Measurements from ENCODE around the gene CKLF.
"Not testable (repeated sequence)": the region's sequence is repeated elsewhere in the genome, so short reads cannot be mapped to it uniquely, and the experiment has no call there.

The CKLF gene

DNA sequence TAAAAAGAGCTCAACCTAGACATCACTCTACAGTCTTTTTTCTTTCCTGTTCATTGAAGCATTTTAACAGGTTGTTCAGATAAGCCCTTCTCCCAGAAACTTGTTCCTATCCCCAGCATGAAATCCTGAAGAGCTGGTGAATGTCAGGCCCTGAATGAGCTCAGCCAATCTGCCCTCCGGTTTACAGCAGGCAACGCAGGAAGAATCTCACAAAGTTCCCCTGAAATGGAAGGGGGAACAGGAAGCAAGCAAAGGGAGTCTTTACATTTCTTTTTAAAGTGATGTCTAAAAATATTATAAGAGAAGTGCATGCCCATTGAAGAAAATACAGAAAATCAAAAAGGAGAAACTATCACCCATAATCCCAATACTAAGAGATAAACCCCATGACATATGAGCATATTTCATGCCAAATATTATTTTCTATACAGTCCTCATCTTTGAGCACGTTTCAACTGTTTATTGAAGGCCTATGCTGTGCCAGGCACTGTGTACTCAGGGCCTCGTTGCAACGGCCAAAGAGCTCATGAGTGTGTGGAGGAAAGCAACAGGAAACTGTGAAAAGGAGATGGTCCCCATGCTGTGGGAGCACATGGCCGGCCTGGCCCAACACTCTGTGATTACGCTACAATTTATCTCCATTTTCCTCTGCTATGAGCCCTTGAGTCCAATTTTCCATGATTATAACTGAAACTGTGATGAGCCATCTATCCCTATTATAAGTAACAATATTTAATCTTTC, 8.2 kb upstream of the CKLF start:
- DNase-seq, result peak; percentile 48

- peak; percentile 68 for DNase-seq
Observed at GRCh38 chr16:66547101-66547989, 5.0 kb upstream of the CKLF start.

GRCh38 chr16:66548068-66548467, 4.3 kb upstream of the CKLF start:
- DNase-seq, result no peak

DNA sequence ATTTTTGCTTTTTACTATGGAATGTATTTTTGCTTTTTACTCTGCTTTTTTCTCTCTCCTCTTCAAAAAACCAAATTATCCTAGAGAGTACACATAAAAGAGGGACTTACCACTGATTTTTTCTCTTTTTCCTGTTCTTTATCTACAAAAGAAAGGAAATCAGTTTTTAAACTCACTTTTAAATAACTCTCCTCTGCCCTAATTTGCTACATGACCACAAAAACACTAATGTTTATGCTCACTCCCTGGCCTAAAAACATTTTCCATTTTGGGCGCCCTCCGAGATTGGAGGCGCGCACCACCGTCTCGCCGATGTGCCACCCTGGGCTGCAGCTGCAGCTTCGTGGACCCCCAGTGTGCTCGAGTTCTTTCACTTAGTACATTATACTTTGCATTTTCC, 3.5 kb upstream of the CKLF start:
- DNase-seq, result no peak

DNA sequence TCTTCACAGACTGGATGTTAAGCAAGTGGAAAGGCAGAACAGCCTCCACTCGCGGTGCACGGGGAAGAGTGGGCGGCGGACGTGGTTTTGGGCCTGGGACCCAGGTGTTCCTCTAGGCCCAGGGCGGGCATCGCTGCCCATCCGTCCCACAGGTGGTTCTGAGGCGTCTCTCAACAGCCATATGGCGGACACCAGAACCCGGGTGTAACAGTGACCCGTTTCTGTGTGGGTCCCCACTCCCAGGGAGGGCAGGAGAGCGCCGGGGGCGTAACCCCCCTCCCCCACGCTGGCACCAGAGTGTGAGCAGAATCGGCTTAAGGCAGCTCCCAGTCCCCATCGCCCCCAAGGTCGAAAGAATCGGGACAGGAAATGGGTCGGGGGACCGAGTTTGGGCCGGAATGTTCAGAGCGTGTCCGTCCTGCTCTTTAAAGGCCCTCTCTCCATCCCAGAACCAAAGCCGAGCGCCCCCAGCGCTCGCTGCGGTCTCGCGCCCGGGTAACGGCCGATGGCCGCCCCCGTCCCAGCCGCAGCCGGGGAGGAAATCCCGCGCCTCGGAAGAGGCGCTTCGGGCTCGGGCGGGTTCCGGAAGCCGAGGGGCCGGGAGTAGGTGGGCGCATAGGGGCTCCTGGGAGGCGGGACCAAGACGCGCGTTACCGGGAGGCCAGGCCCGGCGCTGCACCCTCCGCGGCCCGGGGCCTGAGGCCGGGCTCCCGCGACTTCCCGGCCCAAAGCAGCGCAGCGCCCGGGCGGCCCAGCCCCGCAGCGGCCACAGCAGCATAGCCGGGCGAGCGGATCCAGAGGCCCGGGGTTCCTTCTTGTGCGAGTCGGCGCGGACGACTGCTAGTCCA, 2.9 kb upstream of the CKLF start, which contains the start of gene TK2:
TK2 (minus strand) TSS at position 839 of the 848 bp plus-strand sequence; CDS start at position 778, 61 bp downstream.
- DNase-seq, result peak; percentile 73

- DNase-seq, result peak; percentile 21
Observed at GRCh38 chr16:66551348-66551759, 1.0 kb upstream of the CKLF start.

DNA sequence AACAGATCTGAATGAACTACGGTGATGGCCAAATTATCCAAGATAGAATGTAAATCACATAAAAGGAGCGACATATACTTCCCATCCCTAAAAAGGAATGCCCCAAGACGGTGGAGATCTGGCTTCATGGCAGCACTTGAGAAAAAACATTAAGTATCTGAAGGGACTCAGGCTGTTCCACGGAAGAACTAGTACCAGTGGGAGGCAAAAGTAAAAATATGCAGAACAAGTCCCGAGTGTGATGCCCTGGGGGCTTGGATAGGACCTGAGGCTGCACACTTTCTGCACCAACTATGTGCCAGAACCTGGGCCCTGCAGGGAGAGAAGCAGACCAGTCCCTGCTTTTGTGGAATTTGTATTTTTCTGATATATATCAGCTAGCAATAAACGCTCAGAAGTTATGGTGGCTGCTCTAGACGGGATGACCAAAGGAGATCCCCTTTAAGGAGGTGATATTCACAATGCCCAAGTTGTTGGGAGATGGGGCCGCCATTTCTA, 539 bp upstream of the CKLF start:
- no peak for DNase-seq

DNA sequence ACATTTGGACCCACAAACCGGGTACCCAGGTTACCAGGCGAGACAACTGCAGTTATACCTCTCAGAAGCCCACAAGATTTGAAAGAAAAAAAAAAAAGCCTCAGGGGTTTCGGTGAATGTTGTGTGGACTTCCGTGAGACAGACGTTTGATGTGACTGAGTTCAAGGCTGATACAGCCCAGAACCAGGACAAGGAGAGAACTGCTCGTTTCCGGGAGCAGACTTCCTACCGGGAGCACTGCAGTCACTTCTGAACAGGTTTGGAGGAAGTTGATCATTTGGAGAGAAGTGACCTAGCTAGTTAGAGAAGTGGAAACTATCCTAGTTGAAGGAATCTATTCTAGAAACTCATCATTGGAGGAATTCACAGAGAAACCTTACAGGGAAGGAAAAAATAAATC, 847 bp downstream of the CKLF start:
- DNase-seq, result no peak

DNA sequence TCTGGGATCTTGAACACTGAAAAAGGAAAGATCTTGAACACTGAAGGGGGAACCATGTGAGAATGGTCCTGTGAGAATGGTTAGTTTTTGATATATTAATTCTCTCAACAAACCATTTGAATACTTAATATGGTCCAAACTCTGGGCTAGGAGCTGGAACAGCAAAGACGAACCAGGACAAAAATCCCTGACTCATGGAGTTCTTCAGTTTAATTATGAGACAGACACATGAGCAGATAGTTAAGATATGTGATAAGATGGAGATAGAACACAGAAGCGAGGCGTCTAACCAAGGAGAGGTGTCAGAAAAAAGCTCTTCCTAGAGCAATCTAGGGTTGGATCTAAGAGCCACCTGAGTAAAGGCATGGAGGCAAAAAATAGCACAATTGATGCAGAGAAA, 1.6 kb downstream of the CKLF start:
- no peak for DNase-seq

- no peak for DNase-seq
Observed at GRCh38 chr16:66554495-66554894, 2.1 kb downstream of the CKLF start.

- no peak for DNase-seq
Observed at GRCh38 chr16:66560107-66560506, 7.7 kb downstream of the CKLF start.

- DNase-seq, result no peak
Observed at GRCh38 chr16:66561381-66562080, 9.2 kb downstream of the CKLF start.

- no peak for DNase-seq
Observed at GRCh38 chr16:66562409-66562808, 10.0 kb downstream of the CKLF start.

GRCh38 chr16:66562986-66563385, 10.6 kb downstream of the CKLF start:
- DNase-seq, result no peak

DNA sequence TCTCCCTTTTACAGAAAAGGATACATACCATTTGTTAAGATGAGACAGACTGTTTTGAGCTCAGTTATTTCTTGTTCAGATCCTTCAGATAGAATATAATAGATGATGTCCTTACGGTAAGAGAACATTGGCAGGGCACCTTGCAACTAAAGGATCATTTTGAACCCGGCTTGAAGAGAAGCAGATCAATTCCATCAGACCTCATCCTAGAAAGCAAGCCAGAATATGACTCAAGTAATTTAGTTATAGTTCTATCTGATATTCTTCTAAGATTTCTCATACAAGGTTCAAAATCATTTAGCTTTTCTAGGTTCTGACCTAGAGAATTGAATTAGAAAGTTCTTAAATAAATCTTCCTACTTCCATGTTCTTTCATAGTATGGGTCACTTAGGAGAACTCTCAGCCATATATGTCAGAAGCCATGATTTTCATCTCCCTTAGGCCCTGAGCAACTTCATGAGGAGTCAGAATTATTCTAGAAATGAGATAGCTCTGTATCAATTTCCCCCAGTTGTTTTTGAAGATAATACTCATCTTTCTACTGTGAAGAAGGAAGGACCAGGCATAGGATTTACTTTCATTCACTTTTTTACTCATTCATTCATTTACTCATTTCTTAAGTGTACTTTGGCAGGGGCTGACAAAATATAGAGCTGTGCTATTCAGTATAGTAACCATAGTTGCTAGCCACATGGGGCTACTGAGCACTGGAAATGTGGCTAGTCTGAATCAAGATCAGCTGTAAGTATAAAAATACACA, 11.4 kb downstream of the CKLF start:
- no peak for DNase-seq

- no peak for DNase-seq
Observed at GRCh38 chr16:66566051-66566901, 13.9 kb downstream of the CKLF start, which contains the start of gene CMTM1. CMTM1 (plus strand) TSS chr16:66566439; CDS start chr16:66566514, 75 bp downstream.

GRCh38 chr16:66567270-66567669, 14.9 kb downstream of the CKLF start:
- DNase-seq, result not testable (repeated sequence)

- no peak for DNase-seq
Observed at GRCh38 chr16:66568355-66568754, 16.0 kb downstream of the CKLF start.

- DNase-seq, result no peak
Observed at GRCh38 chr16:66569131-66569530, 16.8 kb downstream of the CKLF start.

DNA sequence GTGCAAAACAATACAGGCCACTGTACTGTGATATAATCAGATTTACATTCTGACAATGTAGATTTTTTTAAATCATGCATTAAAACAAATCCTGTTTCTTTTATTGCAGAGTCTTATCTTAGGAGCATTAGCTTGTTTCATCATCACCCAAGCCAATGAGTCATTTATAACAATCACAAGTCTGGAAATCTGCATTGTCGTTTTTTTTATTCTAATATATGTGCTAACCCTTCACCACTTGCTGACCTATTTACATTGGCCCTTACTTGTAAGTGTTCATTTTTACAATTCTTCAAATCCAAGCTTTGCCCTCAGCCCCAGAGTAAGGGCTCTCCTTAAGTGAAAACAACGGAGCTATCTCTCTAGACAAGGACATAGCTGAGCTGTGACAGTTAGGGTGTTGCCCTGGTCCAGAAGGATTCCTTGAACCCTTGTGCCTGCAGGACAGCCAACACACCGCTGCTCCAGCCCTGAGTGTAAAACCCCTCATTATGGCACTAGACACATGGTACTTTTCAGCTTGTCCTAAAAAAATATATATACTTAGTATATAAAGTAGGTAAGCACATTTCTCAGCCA, 17.5 kb downstream of the CKLF start:
- DNase-seq, result no peak
